Keratinocyte (primary cell): Measurements from ENCODE around the gene YLPM1. TPM values are rescaled to one million over a fixed set of nuclear protein-coding genes. Genes with fewer than 3 reads are reported as not detected.

Source experiments
- DNase-seq: peaks from one replicate; pipeline ENCODE4 v3.0.0-alpha.2; 2011; ENCODE audit warnings: low read depth, missing footprints, low spot score
- FAIRE-seq: peaks from 2 replicates; lab custom pipeline; 2011; peaks lifted over from hg19 to GRCh38; lab: Jason Lieb, UNC
- H2AFZ ChIP-seq: 2 replicates; pipeline ENCODE4 v1.6.0; 2012; ENCODE audit warnings: low read length, control low read depth, inconsistent platforms; ENCODE audit not compliant: control insufficient read depth
- H3K27ac ChIP-seq: 2 replicates; pipeline ENCODE4 v1.5.1; 2011; ENCODE audit warnings: low read length; ENCODE audit not compliant: control insufficient read depth, insufficient read depth
- H3K27me3 ChIP-seq: 3 replicates; pipeline ENCODE4 v1.6.0; 2011; ENCODE audit warnings: low read length; ENCODE audit not compliant: control insufficient read depth, insufficient read depth; ENCODE audit errors: extremely low read depth
- H3K36me3 ChIP-seq, 2 experiments: 2 replicates in 1 of 2; 3 replicates in 1 of 2; pipeline ENCODE4 v1.5.1; 2011; ENCODE audit warnings: low read length in 2 of 2, mild to moderate bottlenecking in 1 of 2; ENCODE audit not compliant: control insufficient read depth in 2 of 2, insufficient read depth in 2 of 2; ENCODE audit errors: extremely low read depth in 1 of 2
- H3K4me1 ChIP-seq: 3 replicates; pipeline ENCODE4 v1.5.1; 2011; ENCODE audit warnings: low read length; ENCODE audit not compliant: control insufficient read depth, insufficient read depth; ENCODE audit errors: extremely low read depth
- H3K4me2 ChIP-seq: 3 replicates; pipeline ENCODE4 v1.6.0; 2011; ENCODE audit warnings: low read depth, low read length; ENCODE audit not compliant: control insufficient read depth, insufficient read depth; ENCODE audit errors: extremely low read depth
- H3K4me3 ChIP-seq, 3 experiments: fragments of 200-600 bp in 1 of 3; sonication (generic) in 1 of 3; 2 replicates in 2 of 3; 3 replicates in 1 of 3; pipeline ENCODE4 v1.5.1; 2011 to 2016; ENCODE audit warnings: low read length in 3 of 3, mild to moderate bottlenecking in 3 of 3, control low read depth in 2 of 3, inconsistent platforms in 1 of 3, low read depth in 1 of 3, mixed read lengths in 1 of 3, mixed run types in 1 of 3, moderate library complexity in 1 of 3; ENCODE audit not compliant: control insufficient read depth in 2 of 3, insufficient read depth in 2 of 3; ENCODE audit errors: extremely low read depth in 1 of 3
- H3K79me2 ChIP-seq: 2 replicates; pipeline ENCODE4 v1.6.0; 2012; ENCODE audit warnings: low read length; ENCODE audit not compliant: control insufficient read depth, insufficient read depth
- H3K9ac ChIP-seq: 3 replicates; pipeline ENCODE4 v1.6.0; 2011; ENCODE audit warnings: low read length; ENCODE audit not compliant: control insufficient read depth, insufficient read depth; ENCODE audit errors: extremely low read depth
- H3K9me1 ChIP-seq: 3 replicates; pipeline ENCODE4 v1.6.0; 2011; ENCODE audit warnings: low read length; ENCODE audit not compliant: control insufficient read depth, insufficient read depth; ENCODE audit errors: extremely low read depth
- H3K9me3 ChIP-seq: 2 replicates; pipeline ENCODE4 v1.5.1; 2012; ENCODE audit warnings: low read depth, low read length; ENCODE audit not compliant: control insufficient read depth
- H4K20me1 ChIP-seq: 3 replicates; pipeline ENCODE4 v1.6.0; 2011; ENCODE audit warnings: low read length; ENCODE audit not compliant: control insufficient read depth, insufficient read depth; ENCODE audit errors: extremely low read depth
- CTCF ChIP-seq, 3 experiments: IDR thresholded peaks in 1 of 3; conservative IDR thresholded peaks in 1 of 3; optimal IDR thresholded peaks in 1 of 3; 2 replicates in 2 of 3; 3 replicates in 1 of 3; pipeline versions ENCODE3 to v1.5.1; 2011; ENCODE audit warnings: low read length in 3 of 3, mild to moderate bottlenecking in 3 of 3, moderate library complexity in 2 of 3, control low read depth in 1 of 3, inconsistent platforms in 1 of 3; ENCODE audit not compliant: insufficient read depth in 2 of 3; ENCODE audit errors: extremely low read depth in 1 of 3
- EZH2 ChIP-seq: IDR thresholded peaks from one replicate; pipeline ENCODE4 v1.6.1; 2012; ENCODE audit warnings: inconsistent platforms, mild to moderate bottlenecking, low read length, moderate library complexity
- dilution Hi-C: fragments of 300-500 bp; cut with MboI; formaldehyde crosslinking; loops from one replicate; pipeline ENCODE4 v1.7.0; 2020; ENCODE audit warnings: low sequenced_read_pairs; ENCODE audit not compliant: extremely low pct_ligation_motif_present
- polyA plus RNA-seq, 5 experiments: library from polyadenylated mRNA; depleted of rRNA in 3 of 5; stranded (reverse) in 3 of 5; stranded (forward) in 1 of 5; unstranded in 1 of 5; fragments of >200 nt; gene quantifications; 1 replicate in 1 of 5; 2 replicates in 3 of 5; 3 replicates in 1 of 5; pipeline versions ENCODE4 v1.2.1 to v1.2.3, GENCODE V29; 2011 to 2012; ENCODE audit warnings: missing spikeins in 2 of 5, low read depth in 1 of 5, low replicate concordance in 1 of 5

Gene YLPM1
- polyA plus RNA-seq, 1 donor (not counting 4 experiments of a cell fraction or from before 2014, with no cell fraction given): 10.0 TPM

- no peak for DNase-seq
- H4K20me1 ChIP-seq: no peaks in the 10 kb centered on the region
- FAIRE-seq: no peak
These were observed 58.3 kb downstream of the YLPM1 start for GRCh38 chr14:74821267-74821915.

GRCh38 chr14:74824997-74825396 is 61.9 kb downstream of the YLPM1 start:
- H3K4me3 ChIP-seq: no peak overlapping the region
- H3K27me3 ChIP-seq: no peaks in the 10 kb centered on the region
- no peaks in the 10 kb centered on the region for H3K9me1 ChIP-seq
- no peak overlapping the region for H3K9ac ChIP-seq
- peaks cover 7% of the 10 kb centered on the region in 2 experiments for H3K36me3 ChIP-seq
- no peak overlapping the region for H3K4me2 ChIP-seq
- H3K27ac ChIP-seq: peak overlapping the region; percentile 65
- H3K4me1 ChIP-seq: peaks cover 16% of the 10 kb centered on the region
- H3K9me3 ChIP-seq: no peaks in the 10 kb centered on the region
- no peak for FAIRE-seq
- dilution Hi-C loops: no loop called here
- TF ChIP-seq EZH2 (no peak), CTCF (optimal IDR thresholded peaks at IDR 0.05 in 1 of 3, IDR thresholded peaks at IDR 0.05 in 1 of 3, conservative IDR thresholded peaks at IDR 0.05 in 1 of 3; ENCODE audit: extremely low read depth in 1 of 3, insufficient read depth in 2 of 3, low read length in 3 of 3) (no peak)
- no peaks in the 10 kb centered on the region for H4K20me1 ChIP-seq
- no peak overlapping the region for H2AFZ ChIP-seq
- no peak for DNase-seq
- H3K79me2 ChIP-seq: no peaks in the 10 kb centered on the region

More at GRCh38 chr14:74821267-74821915, 58.3 kb downstream of the YLPM1 start:
- no peaks in the 10 kb centered on the region for H3K27me3 ChIP-seq
- dilution Hi-C loops: no loop called here
- no peak overlapping the region for H2AFZ ChIP-seq
- H3K79me2 ChIP-seq: no peaks in the 10 kb centered on the region
- H3K9me1 ChIP-seq: no peaks in the 10 kb centered on the region
- peaks cover 12 to 14% of the 10 kb centered on the region in 2 experiments for H3K36me3 ChIP-seq
- no peak overlapping the region for H3K4me3 ChIP-seq
- TF ChIP-seq CTCF (optimal IDR thresholded peaks at IDR 0.05 in 1 of 3, IDR thresholded peaks at IDR 0.05 in 1 of 3, conservative IDR thresholded peaks at IDR 0.05 in 1 of 3; ENCODE audit: extremely low read depth in 1 of 3, insufficient read depth in 2 of 3, low read length in 3 of 3) (no peak), EZH2 (no peak)
- H3K4me2 ChIP-seq: no peak overlapping the region
- H3K4me1 ChIP-seq: peaks cover 12% of the 10 kb centered on the region
- H3K27ac ChIP-seq: no peak overlapping the region
- no peaks in the 10 kb centered on the region for H3K9me3 ChIP-seq
- no peak overlapping the region for H3K9ac ChIP-seq
